Measurements from ENCODE around the gene TPM1. TPM values are rescaled to one million over a fixed set of nuclear protein-coding genes. Genes with fewer than 3 reads are reported as not detected.

The TPM1 gene
- total and polyA plus RNA-seq, 8 donors, result 230 to 2,605 (median 783) TPM

GRCh38 chr15:63090472-63090871, 47.9 kb downstream of the TPM1 start:
- H3K27ac ChIP-seq, result peak overlapping the region in 1 of 5 donors; percentile 39
- 89 to 93% (median 91%) methylated on average over 9 of the region's 9 CpGs for WGBS, 5 donors

GRCh38 chr15:63090887-63091286, 48.3 kb downstream of the TPM1 start:
- Histone ChIP-seq H3K4me3 (no peak overlapping the region), H3K27me3 (no peaks in the 10 kb centered on the region), H3K9me3 (no peaks in the 10 kb centered on the region), H3K27ac (no peak overlapping the region), H3K4me1 (peaks cover 0 to 31% (median 12%) of the 10 kb centered on the region in 4 donors), H3K36me3 (no peaks in the 10 kb centered on the region)
- no peak for DNase-seq
- intact Hi-C loops (cut with DNase I; ENCODE audit: low total_unique reads), result loop anchor here (10.0 kb wide), 1 partner anchor 46 kb away; the partner anchor contains the start of gene TPM1
- no peak for TF ChIP-seq POLR2A (IDR thresholded peaks at IDR 0.05)
- no peak for TF ChIP-seq POLR2AphosphoS5 (IDR thresholded peaks at IDR 0.05)
- TF ChIP-seq, protein P1, sequence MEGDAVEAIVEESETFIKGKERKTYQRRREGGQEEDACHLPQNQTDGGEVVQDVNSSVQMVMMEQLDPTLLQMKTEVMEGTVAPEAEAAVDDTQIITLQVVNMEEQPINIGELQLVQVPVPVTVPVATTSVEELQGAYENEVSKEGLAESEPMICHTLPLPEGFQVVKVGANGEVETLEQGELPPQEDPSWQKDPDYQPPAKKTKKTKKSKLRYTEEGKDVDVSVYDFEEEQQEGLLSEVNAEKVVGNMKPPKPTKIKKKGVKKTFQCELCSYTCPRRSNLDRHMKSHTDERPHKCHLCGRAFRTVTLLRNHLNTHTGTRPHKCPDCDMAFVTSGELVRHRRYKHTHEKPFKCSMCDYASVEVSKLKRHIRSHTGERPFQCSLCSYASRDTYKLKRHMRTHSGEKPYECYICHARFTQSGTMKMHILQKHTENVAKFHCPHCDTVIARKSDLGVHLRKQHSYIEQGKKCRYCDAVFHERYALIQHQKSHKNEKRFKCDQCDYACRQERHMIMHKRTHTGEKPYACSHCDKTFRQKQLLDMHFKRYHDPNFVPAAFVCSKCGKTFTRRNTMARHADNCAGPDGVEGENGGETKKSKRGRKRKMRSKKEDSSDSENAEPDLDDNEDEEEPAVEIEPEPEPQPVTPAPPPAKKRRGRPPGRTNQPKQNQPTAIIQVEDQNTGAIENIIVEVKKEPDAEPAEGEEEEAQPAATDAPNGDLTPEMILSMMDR (IDR thresholded peaks at IDR 0.05), result no peak
- TF ChIP-seq EP300 (IDR thresholded peaks at IDR 0.05), result no peak
- WGBS, 5 donors, result 82 to 88% (median 83%) methylated on average over 9 to 10 of the region's 10 CpGs

More at GRCh38 chr15:63090472-63090871, 47.9 kb downstream of the TPM1 start:
- no peaks in the 10 kb centered on the region for H3K27me3 ChIP-seq
- no peak for TF ChIP-seq POLR2A (IDR thresholded peaks at IDR 0.05)
- no peak for TF ChIP-seq POLR2AphosphoS5 (IDR thresholded peaks at IDR 0.05)
- TF ChIP-seq, protein P1 (IDR thresholded peaks at IDR 0.05), result no peak
- no peak for TF ChIP-seq EP300 (IDR thresholded peaks at IDR 0.05)
- intact Hi-C loops (cut with DNase I; ENCODE audit: low total_unique reads), result loop anchor here (10.0 kb wide), 1 partner anchor 46 kb away; the partner anchor contains the start of gene TPM1
- no peak for DNase-seq
- no peaks in the 10 kb centered on the region for H3K9me3 ChIP-seq
- no peak overlapping the region for H3K4me3 ChIP-seq
- peaks cover 0 to 31% (median 12%) of the 10 kb centered on the region in 4 donors for H3K4me1 ChIP-seq
- no peaks in the 10 kb centered on the region for H3K36me3 ChIP-seq

DNA sequence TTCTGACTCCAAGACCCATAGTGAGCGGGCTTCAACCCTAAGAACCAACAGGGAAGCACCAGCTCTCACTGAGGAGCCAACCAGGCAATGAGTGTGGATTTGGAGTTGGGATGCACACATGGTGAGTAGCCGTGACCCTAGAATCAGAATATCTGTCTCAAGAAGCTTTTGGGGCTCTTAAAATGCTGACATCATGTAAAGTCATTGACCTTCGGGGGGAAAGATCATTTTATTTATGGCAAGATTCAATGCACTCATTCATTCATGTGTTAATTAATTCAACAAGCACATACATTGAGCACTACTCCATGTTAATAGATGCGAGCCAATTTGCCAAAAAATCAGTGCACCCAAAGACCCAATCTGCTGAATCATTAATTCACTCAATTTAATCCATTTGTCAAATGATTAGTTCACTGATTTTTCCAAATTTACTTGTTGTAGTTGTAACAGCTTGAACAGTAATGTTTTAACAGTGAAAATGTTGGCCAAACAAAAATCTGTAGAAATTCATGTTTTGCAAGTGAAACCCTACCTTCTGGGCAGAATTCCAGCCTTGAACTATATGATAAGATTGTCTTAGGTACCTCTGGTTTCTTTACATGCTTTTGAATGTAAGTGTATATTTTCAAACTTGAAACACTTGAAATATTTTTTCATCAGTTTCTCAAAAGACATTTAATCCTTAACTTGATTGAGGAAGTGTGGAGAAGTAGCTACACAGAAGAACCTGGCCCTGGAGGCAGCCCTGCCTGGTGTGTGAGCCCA, 49.3 kb downstream of the TPM1 start:
- WGBS, 5 donors, result 64 to 69% (median 66%) methylated on average over 3 to 4 of the region's 4 CpGs
- no peak overlapping the region for H3K27ac ChIP-seq
- no peak overlapping the region for H3K4me3 ChIP-seq
- no peaks in the 10 kb centered on the region for H3K27me3 ChIP-seq
- intact Hi-C loops (cut with DNase I; ENCODE audit: low total_unique reads), result loop anchor here (10.0 kb wide), 1 partner anchor 47 kb away; the partner anchor contains the start of gene TPM1
- peaks cover 0 to 31% (median 12%) of the 10 kb centered on the region in 4 donors for H3K4me1 ChIP-seq
- no peaks in the 10 kb centered on the region for H3K9me3 ChIP-seq
- TF ChIP-seq POLR2AphosphoS5 (IDR thresholded peaks at IDR 0.05) (no peak), POLR2A (IDR thresholded peaks at IDR 0.05) (no peak), EP300 (IDR thresholded peaks at IDR 0.05) (no peak)
- TF ChIP-seq, protein P1 (IDR thresholded peaks at IDR 0.05), result no peak
- no peaks in the 10 kb centered on the region for H3K36me3 ChIP-seq
- DNase-seq, result no peak

DNA sequence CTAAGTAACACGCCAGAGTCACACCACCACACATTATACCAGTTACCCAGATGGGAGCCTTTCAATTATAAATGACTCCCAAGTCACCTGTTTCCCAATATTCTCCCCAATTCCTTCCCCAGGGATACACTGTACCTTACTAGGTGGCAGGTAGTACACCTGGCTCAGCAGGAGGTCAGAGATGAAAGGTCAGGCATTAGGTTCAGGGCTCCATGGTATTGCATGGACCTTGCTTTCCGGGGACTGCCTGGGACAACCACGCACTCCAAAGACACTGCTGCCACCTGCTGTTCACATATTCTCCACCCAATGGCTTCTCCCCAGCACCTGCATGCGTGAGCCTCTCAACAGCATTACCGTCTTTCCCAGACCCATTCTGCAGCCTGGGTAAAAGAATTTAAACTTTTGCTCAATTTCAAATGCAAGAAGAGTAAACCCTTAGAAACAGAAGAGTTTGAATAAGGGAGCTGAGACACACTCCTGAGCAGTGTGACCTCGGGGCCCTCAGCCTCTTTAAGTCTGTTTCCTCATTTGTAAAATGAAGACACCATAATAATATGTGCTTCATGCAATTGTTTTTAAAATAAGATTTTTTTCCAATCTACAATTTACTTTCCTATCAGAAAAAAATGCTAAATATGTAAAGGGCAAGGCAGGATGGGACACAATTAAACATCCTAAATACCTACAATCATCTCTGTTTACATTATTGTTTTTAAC, 51.1 kb downstream of the TPM1 start:
- 19 to 26% (median 22%) methylated on average over 6 of the region's 6 CpGs for WGBS, 5 donors
- TF ChIP-seq POLR2AphosphoS5 (IDR thresholded peaks at IDR 0.05) (peak in 2 of 3 donors; percentile 14 to 72), EP300 (IDR thresholded peaks at IDR 0.05) (no peak)
- TF ChIP-seq, protein P1 (IDR thresholded peaks at IDR 0.05), result peak in 5 of 7 experiments; percentile 75 to 91 (median 82)
- DNase-seq, result peak; percentile 84 to 94
- no peak overlapping the region for H3K4me3 ChIP-seq
- no peaks in the 10 kb centered on the region for H3K9me3 ChIP-seq
- H3K27ac ChIP-seq, result peak overlapping the region in 1 of 5 donors; percentile 14
- H3K27me3 ChIP-seq, result no peaks in the 10 kb centered on the region
- no peaks in the 10 kb centered on the region for H3K36me3 ChIP-seq
- H3K4me1 ChIP-seq, result peaks cover 0 to 26% (median 9%) of the 10 kb centered on the region in 4 donors
- intact Hi-C loops (cut with DNase I; ENCODE audit: low total_unique reads), result loop anchor here (10.0 kb wide), 1 partner anchor 49 kb away; the partner anchor contains the start of gene TPM1
